ENCODE data around the gene PRSS50.

- TF ChIP-seq RAD21 (IDR thresholded peaks at IDR 0.05; ENCODE audit: low read depth), result no peak
- no peak for TF ChIP-seq YY1 (IDR thresholded peaks at IDR 0.05; ENCODE audit: low read depth)
Observed at GRCh38 chr3:46662771-46663551, 54.7 kb downstream of the PRSS50 start.

All from Ishikawa (cell line).